GM18517 (cell line): Measurements from ENCODE around the gene KCNAB3.
"Not testable (repeated sequence)": the region's sequence is repeated elsewhere in the genome, so short reads cannot be mapped to it uniquely, and the experiment has no call there.

Experiments
- ATAC-seq: cut with Tn5 transposase; IDR thresholded peaks from one replicate; pipeline ENCODE4 v1.9.1; 2021; ENCODE audit warnings: mild to moderate bottlenecking, moderate library complexity; ENCODE audit not compliant: unreplicated experiment

The KCNAB3 gene

GRCh38 chr17:7929158-7930023 lies at the start of gene KCNAB3:
Gene KCNAB3 (minus strand): TSS chr17:7929856. CDS start chr17:7929435, 421 bp downstream.
- no peak for ATAC-seq

GRCh38 chr17:7977805-7978204 lies 48.1 kb upstream of the KCNAB3 start:
- no peak for ATAC-seq

- no peak for ATAC-seq
Measured at GRCh38 chr17:7977039-7977438, 47.4 kb upstream of the KCNAB3 start.

GRCh38 chr17:7974638-7975131 lies 45.0 kb upstream of the KCNAB3 start:
- ATAC-seq = no peak

- ATAC-seq = no peak
Measured at GRCh38 chr17:7972131-7972785, 42.6 kb upstream of the KCNAB3 start.

GRCh38 chr17:7971651-7972050 lies 42.0 kb upstream of the KCNAB3 start:
- no peak for ATAC-seq

GRCh38 chr17:7969433-7969832 lies 39.8 kb upstream of the KCNAB3 start:
- ATAC-seq = no peak

- no peak for ATAC-seq
Measured at GRCh38 chr17:7967751-7968150, 38.1 kb upstream of the KCNAB3 start.

- no peak for ATAC-seq
Measured at GRCh38 chr17:7961421-7961820, 31.8 kb upstream of the KCNAB3 start.

GRCh38 chr17:7959503-7960253 lies 30.0 kb upstream of the KCNAB3 start:
- ATAC-seq = no peak

- no peak for ATAC-seq
Measured at GRCh38 chr17:7956228-7956965, 26.7 kb upstream of the KCNAB3 start.

- ATAC-seq = no peak
Measured at GRCh38 chr17:7955414-7956227, 26.0 kb upstream of the KCNAB3 start.

GRCh38 chr17:7953266-7953665 lies 23.6 kb upstream of the KCNAB3 start:
- not testable (repeated sequence) for ATAC-seq

- ATAC-seq = no peak
Measured at GRCh38 chr17:7951143-7951792, 21.6 kb upstream of the KCNAB3 start.

GRCh38 chr17:7950578-7950977 lies 20.9 kb upstream of the KCNAB3 start:
- no peak for ATAC-seq

- no peak for ATAC-seq
Measured at GRCh38 chr17:7947651-7948050, 18.0 kb upstream of the KCNAB3 start.

- no peak for ATAC-seq
Measured at GRCh38 chr17:7946441-7946840, 16.8 kb upstream of the KCNAB3 start.

GRCh38 chr17:7945651-7946050 lies 16.0 kb upstream of the KCNAB3 start:
- no peak for ATAC-seq

- no peak for ATAC-seq
Measured at GRCh38 chr17:7944326-7944725, 14.7 kb upstream of the KCNAB3 start.
